Measurements from ENCODE around the gene ADCYAP1R1. TPM values are rescaled to one million over a fixed set of nuclear protein-coding genes. Genes with fewer than 3 reads are reported as not detected.
A peak's percentile ranks its signal among the peaks of the same experiment; 100 is the strongest.

The ADCYAP1R1 gene
- polyA plus RNA-seq, 4 donors: under 0.01 to 4.4 (median 0.84) TPM; not detected in 1

DNA sequence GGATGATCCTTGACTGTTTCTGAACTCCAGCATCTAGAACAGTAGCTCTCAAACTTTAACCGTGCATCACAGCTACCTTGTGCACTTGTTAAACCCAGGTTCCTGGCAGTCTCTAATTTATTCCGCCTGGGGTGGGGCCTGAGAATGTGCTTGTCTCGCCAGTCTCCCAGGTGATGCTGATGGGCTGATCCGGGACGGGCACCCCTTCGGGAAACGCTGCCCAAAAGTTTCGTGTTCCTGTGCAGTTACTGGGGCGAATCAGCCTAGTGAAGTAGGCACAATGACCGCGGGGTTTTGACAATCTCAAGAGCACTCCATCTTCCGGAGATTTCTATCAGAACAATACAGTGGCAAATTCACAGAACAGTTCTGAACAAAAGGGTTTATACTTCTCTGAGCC, 29.9 kb downstream of the ADCYAP1R1 start:
- H3K36me3 ChIP-seq (ENCODE audit: control insufficient read depth in 3 of 3, insufficient read depth in 2 of 3, low read depth in 1 of 3, low read length in 3 of 3): no peaks in the 10 kb centered on the region
- WGBS, 3 donors: 61 to 71% (median 67%) methylated on average over 12 of the region's 12 CpGs
- H3K4me1 ChIP-seq (ENCODE audit: control insufficient read depth in 3 of 3, insufficient read depth in 2 of 3, low read depth in 1 of 3, low read length in 2 of 3): no peaks in the 10 kb centered on the region
- FAIRE-seq: no peak
- DNase-seq: no peak
- H3K4me3 ChIP-seq (ENCODE audit: low read depth in 1 of 3, low read length in 3 of 3): no peak overlapping the region
- no peaks in the 10 kb centered on the region for H3K9me3 ChIP-seq (ENCODE audit: control insufficient read depth in 2 of 2, insufficient read depth in 1 of 2, low read depth in 1 of 2, low read length in 1 of 2)
- H3K27me3 ChIP-seq (ENCODE audit: control insufficient read depth in 3 of 3, insufficient read depth in 3 of 3, low read length in 3 of 3): peaks cover 0 to 8% (median 0%) of the 10 kb centered on the region in 3 donors
- H3K27ac ChIP-seq (ENCODE audit: low read depth in 1 of 3, low read length in 2 of 3): no peak overlapping the region

DNA sequence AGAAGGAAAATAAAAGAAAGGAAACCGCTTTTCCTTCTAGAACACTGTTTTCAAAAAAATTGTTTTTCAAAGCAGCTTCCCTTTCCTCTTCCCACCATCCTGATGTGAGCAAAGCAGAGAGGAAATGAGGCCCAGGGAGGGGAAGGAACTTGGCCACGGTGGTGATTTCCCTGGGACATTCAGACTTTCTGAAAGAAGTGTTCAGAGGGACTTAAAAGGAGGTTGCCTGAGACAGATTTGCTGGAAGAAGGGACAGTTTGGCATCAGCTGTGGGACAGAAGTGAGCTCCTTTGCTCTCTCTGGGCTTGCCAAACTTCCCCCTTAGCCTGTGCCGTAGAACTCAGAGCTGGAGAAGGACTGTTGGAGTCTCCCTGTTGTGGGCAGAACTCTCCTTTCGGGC, 30.3 kb downstream of the ADCYAP1R1 start:
- H3K27me3 ChIP-seq (ENCODE audit: control insufficient read depth in 3 of 3, insufficient read depth in 3 of 3, low read length in 3 of 3): peaks cover 0 to 8% (median 0%) of the 10 kb centered on the region in 3 donors
- H3K4me3 ChIP-seq (ENCODE audit: low read depth in 1 of 3, low read length in 3 of 3): no peak overlapping the region
- H3K27ac ChIP-seq (ENCODE audit: low read depth in 1 of 3, low read length in 2 of 3): no peak overlapping the region
- FAIRE-seq (no peak), DNase-seq (no peak)
- WGBS, 3 donors: 52 to 64% (median 58%) methylated on average over 4 of the region's 4 CpGs
- no peaks in the 10 kb centered on the region for H3K36me3 ChIP-seq (ENCODE audit: control insufficient read depth in 3 of 3, insufficient read depth in 2 of 3, low read depth in 1 of 3, low read length in 3 of 3)
- H3K4me1 ChIP-seq (ENCODE audit: control insufficient read depth in 3 of 3, insufficient read depth in 2 of 3, low read depth in 1 of 3, low read length in 2 of 3): no peaks in the 10 kb centered on the region
- H3K9me3 ChIP-seq (ENCODE audit: control insufficient read depth in 2 of 2, insufficient read depth in 1 of 2, low read depth in 1 of 2, low read length in 1 of 2): no peaks in the 10 kb centered on the region

GRCh38 chr7:31083210-31083786, 31.2 kb downstream of the ADCYAP1R1 start:
- FAIRE-seq: no peak
- Histone ChIP-seq H3K27ac (ENCODE audit: low read depth in 1 of 3, low read length in 2 of 3) (no peak overlapping the region), H3K27me3 (ENCODE audit: control insufficient read depth in 3 of 3, insufficient read depth in 3 of 3, low read length in 3 of 3) (peaks cover 0 to 8% (median 0%) of the 10 kb centered on the region in 3 donors), H3K4me3 (ENCODE audit: low read depth in 1 of 3, low read length in 3 of 3) (no peak overlapping the region), H3K9me3 (ENCODE audit: control insufficient read depth in 2 of 2, insufficient read depth in 1 of 2, low read depth in 1 of 2, low read length in 1 of 2) (no peaks in the 10 kb centered on the region), H3K4me1 (ENCODE audit: control insufficient read depth in 3 of 3, insufficient read depth in 2 of 3, low read depth in 1 of 3, low read length in 2 of 3) (no peaks in the 10 kb centered on the region), H3K36me3 (ENCODE audit: control insufficient read depth in 3 of 3, insufficient read depth in 2 of 3, low read depth in 1 of 3, low read length in 3 of 3) (no peaks in the 10 kb centered on the region)
- 60 to 77% (median 72%) methylated on average over 5 of the region's 5 CpGs for whole genome bisulfite sequencing, 3 donors
- DNase-seq: peak in 1 of 2 donors; percentile 9

- DNase-seq (no peak), FAIRE-seq (no peak)
- peaks cover 0 to 3% (median 0%) of the 10 kb centered on the region in 3 donors for H3K27me3 ChIP-seq (ENCODE audit: control insufficient read depth in 3 of 3, insufficient read depth in 3 of 3, low read length in 3 of 3)
- no peak overlapping the region for H3K27ac ChIP-seq (ENCODE audit: low read depth in 1 of 3, low read length in 2 of 3)
- WGBS, 3 donors: 89 to 91% (median 89%) methylated on average over 1 of the region's 1 CpG
- no peaks in the 10 kb centered on the region for H3K36me3 ChIP-seq (ENCODE audit: control insufficient read depth in 3 of 3, insufficient read depth in 2 of 3, low read depth in 1 of 3, low read length in 3 of 3)
- no peak overlapping the region for H3K4me3 ChIP-seq (ENCODE audit: low read depth in 1 of 3, low read length in 3 of 3)
- no peaks in the 10 kb centered on the region for H3K4me1 ChIP-seq (ENCODE audit: control insufficient read depth in 3 of 3, insufficient read depth in 2 of 3, low read depth in 1 of 3, low read length in 2 of 3)
- no peaks in the 10 kb centered on the region for H3K9me3 ChIP-seq (ENCODE audit: control insufficient read depth in 2 of 2, insufficient read depth in 1 of 2, low read depth in 1 of 2, low read length in 1 of 2)
These were observed 32.1 kb downstream of the ADCYAP1R1 start for GRCh38 chr7:31084226-31084625.

DNA sequence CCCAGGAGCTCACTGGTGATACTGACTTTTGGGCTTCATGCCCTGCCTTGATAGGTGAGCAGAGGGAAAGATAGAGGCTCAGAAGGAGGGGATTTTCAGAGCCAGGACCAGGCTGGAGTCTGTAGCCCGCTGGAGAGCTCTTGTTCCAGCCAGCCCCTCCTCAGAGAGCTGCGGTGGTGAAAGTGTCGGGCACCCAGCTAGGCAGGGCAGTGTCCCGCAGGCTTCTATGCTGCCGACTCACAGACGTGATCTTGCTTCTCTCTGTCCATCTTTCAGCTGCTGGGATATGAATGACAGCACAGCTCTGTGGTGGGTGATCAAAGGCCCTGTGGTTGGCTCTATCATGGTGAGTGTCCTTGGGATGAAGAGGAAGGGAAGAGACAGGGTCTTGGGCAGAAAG, 35.2 kb downstream of the ADCYAP1R1 start:
- no peak overlapping the region for H3K27ac ChIP-seq (ENCODE audit: low read depth in 1 of 3, low read length in 2 of 3)
- no peaks in the 10 kb centered on the region for H3K36me3 ChIP-seq (ENCODE audit: control insufficient read depth in 3 of 3, insufficient read depth in 2 of 3, low read depth in 1 of 3, low read length in 3 of 3)
- WGBS, 3 donors: 68 to 83% (median 79%) methylated on average over 6 of the region's 6 CpGs
- FAIRE-seq (no peak), DNase-seq (no peak)
- no peaks in the 10 kb centered on the region for H3K9me3 ChIP-seq (ENCODE audit: control insufficient read depth in 2 of 2, insufficient read depth in 1 of 2, low read depth in 1 of 2, low read length in 1 of 2)
- H3K27me3 ChIP-seq (ENCODE audit: control insufficient read depth in 3 of 3, insufficient read depth in 3 of 3, low read length in 3 of 3): no peaks in the 10 kb centered on the region
- no peaks in the 10 kb centered on the region for H3K4me1 ChIP-seq (ENCODE audit: control insufficient read depth in 3 of 3, insufficient read depth in 2 of 3, low read depth in 1 of 3, low read length in 2 of 3)
- no peak overlapping the region for H3K4me3 ChIP-seq (ENCODE audit: low read depth in 1 of 3, low read length in 3 of 3)

DNA sequence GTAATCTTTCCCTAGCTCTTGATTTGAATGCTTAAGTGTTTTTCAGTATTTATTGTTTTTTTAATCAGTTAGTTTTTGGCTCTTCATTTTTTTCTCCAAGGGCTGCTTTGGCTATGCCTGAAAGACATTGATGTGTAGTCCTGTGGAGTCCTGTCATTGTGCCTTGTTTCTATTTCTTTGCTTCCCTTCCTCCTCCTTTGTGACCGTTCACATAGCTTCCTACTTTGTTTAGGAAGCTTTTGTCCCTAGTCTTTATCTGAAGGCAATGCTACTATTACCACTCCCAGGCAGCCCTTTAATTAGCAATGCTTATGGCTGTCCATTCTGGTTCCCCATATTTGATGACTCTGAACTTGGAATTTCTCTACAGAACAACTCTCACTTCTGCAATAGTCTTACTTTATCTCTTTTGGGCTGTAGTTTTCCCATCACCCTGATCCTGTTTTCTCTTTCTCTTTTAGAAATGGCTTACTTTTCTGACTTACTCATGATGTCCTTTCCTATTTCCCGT, 39.9 kb downstream of the ADCYAP1R1 start:
- FAIRE-seq: no peak
- Histone ChIP-seq H3K27ac (ENCODE audit: low read depth in 1 of 3, low read length in 2 of 3) (no peak overlapping the region), H3K27me3 (ENCODE audit: control insufficient read depth in 3 of 3, insufficient read depth in 3 of 3, low read length in 3 of 3) (peaks cover 0 to 3% (median 0%) of the 10 kb centered on the region in 3 donors), H3K9me3 (ENCODE audit: control insufficient read depth in 2 of 2, insufficient read depth in 1 of 2, low read depth in 1 of 2, low read length in 1 of 2) (no peaks in the 10 kb centered on the region), H3K4me1 (ENCODE audit: control insufficient read depth in 3 of 3, insufficient read depth in 2 of 3, low read depth in 1 of 3, low read length in 2 of 3) (no peaks in the 10 kb centered on the region), H3K36me3 (ENCODE audit: control insufficient read depth in 3 of 3, insufficient read depth in 2 of 3, low read depth in 1 of 3, low read length in 3 of 3) (no peaks in the 10 kb centered on the region), H3K4me3 (ENCODE audit: low read depth in 1 of 3, low read length in 3 of 3) (no peak overlapping the region)
- 56 to 67% (median 66%) methylated on average over 2 of the region's 2 CpGs for WGBS, 3 donors
- no peak for DNase-seq

DNA sequence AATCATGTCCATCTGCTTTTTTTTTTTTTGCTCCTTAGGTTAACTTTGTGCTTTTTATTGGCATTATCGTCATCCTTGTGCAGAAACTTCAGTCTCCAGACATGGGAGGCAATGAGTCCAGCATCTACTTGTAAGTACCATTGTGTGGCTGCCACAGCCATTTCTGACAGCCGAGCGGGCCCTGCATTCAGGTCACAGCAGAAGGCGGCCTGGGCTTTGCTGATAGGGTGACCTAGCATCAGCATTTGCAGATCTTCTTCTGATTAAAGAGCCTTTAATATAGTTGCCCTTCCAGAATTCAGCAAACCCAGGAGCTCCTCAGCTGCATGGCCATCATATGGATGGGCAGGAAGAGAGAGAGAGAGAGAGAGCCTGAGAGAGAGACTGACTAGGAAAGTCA, 40.5 kb downstream of the ADCYAP1R1 start:
- Histone ChIP-seq H3K27ac (ENCODE audit: low read depth in 1 of 3, low read length in 2 of 3) (no peak overlapping the region), H3K4me3 (ENCODE audit: low read depth in 1 of 3, low read length in 3 of 3) (no peak overlapping the region), H3K4me1 (ENCODE audit: control insufficient read depth in 3 of 3, insufficient read depth in 2 of 3, low read depth in 1 of 3, low read length in 2 of 3) (no peaks in the 10 kb centered on the region), H3K9me3 (ENCODE audit: control insufficient read depth in 2 of 2, insufficient read depth in 1 of 2, low read depth in 1 of 2, low read length in 1 of 2) (no peaks in the 10 kb centered on the region), H3K27me3 (ENCODE audit: control insufficient read depth in 3 of 3, insufficient read depth in 3 of 3, low read length in 3 of 3) (peaks cover 0 to 3% (median 0%) of the 10 kb centered on the region in 3 donors), H3K36me3 (ENCODE audit: control insufficient read depth in 3 of 3, insufficient read depth in 2 of 3, low read depth in 1 of 3, low read length in 3 of 3) (no peaks in the 10 kb centered on the region)
- DNase-seq: no peak
- WGBS, 3 donors: 88 to 93% (median 92%) methylated on average over 4 of the region's 4 CpGs
- FAIRE-seq: no peak

GRCh38 chr7:31093282-31093681, 41.2 kb downstream of the ADCYAP1R1 start:
- no peaks in the 10 kb centered on the region for H3K9me3 ChIP-seq (ENCODE audit: control insufficient read depth in 2 of 2, insufficient read depth in 1 of 2, low read depth in 1 of 2, low read length in 1 of 2)
- FAIRE-seq: no peak
- no peak for DNase-seq

DNA sequence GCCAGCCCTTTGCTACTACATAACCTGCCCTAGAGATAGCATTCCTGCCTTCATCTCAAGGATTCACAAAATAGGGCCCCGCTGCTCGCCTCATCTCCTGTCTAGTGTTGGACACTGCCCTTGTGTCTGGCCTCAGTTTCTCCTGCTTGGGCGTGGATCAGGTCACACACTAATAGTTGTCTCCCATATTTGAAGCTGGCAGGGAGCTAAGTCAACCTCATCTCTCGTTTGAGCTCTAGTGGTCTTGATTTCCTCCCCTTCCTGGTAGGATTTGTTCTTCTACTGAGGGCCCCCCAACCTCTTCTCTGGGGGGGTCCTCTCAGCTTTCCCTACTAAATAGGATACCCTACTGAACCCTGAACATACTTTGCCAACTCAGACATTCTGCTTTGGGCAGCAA, 42.2 kb downstream of the ADCYAP1R1 start:
- DNase-seq (no peak), FAIRE-seq (no peak)
- Histone ChIP-seq H3K9me3 (ENCODE audit: control insufficient read depth in 2 of 2, insufficient read depth in 1 of 2, low read depth in 1 of 2, low read length in 1 of 2) (no peaks in the 10 kb centered on the region), H3K4me3 (ENCODE audit: low read depth in 1 of 3, low read length in 3 of 3) (no peak overlapping the region), H3K36me3 (ENCODE audit: control insufficient read depth in 3 of 3, insufficient read depth in 2 of 3, low read depth in 1 of 3, low read length in 3 of 3) (no peaks in the 10 kb centered on the region), H3K4me1 (ENCODE audit: control insufficient read depth in 3 of 3, insufficient read depth in 2 of 3, low read depth in 1 of 3, low read length in 2 of 3) (no peaks in the 10 kb centered on the region), H3K27me3 (ENCODE audit: control insufficient read depth in 3 of 3, insufficient read depth in 3 of 3, low read length in 3 of 3) (peaks cover 0 to 3% (median 0%) of the 10 kb centered on the region in 3 donors), H3K27ac (ENCODE audit: low read depth in 1 of 3, low read length in 2 of 3) (no peak overlapping the region)
- WGBS, 3 donors: 56 to 73% (median 59%) methylated on average over 4 of the region's 4 CpGs

More at GRCh38 chr7:31093282-31093681, 41.2 kb downstream of the ADCYAP1R1 start:
- Histone ChIP-seq H3K36me3 (ENCODE audit: control insufficient read depth in 3 of 3, insufficient read depth in 2 of 3, low read depth in 1 of 3, low read length in 3 of 3) (no peaks in the 10 kb centered on the region), H3K27ac (ENCODE audit: low read depth in 1 of 3, low read length in 2 of 3) (no peak overlapping the region), H3K4me3 (ENCODE audit: low read depth in 1 of 3, low read length in 3 of 3) (no peak overlapping the region), H3K27me3 (ENCODE audit: control insufficient read depth in 3 of 3, insufficient read depth in 3 of 3, low read length in 3 of 3) (peaks cover 0 to 3% (median 0%) of the 10 kb centered on the region in 3 donors), H3K4me1 (ENCODE audit: control insufficient read depth in 3 of 3, insufficient read depth in 2 of 3, low read depth in 1 of 3, low read length in 2 of 3) (no peaks in the 10 kb centered on the region)
- WGBS, 3 donors: 91 to 92% (median 92%) methylated on average over 3 of the region's 3 CpGs

Data from small intestine (tissue), 7 donors.